H9 (cell line): ENCODE results near the gene TTLL13. TPM values are rescaled to one million over a fixed set of nuclear protein-coding genes. Genes with fewer than 3 reads are reported as not detected.

ENCODE experiments used
- DNase-seq: peaks from one replicate; pipeline ENCODE4 v3.0.0-alpha.2; 2017
- H2AFZ ChIP-seq: one replicate; pipeline ENCODE4 v1.6.1; 2013; ENCODE audit warnings: mild to moderate bottlenecking, low read length, control low read depth, moderate library complexity
- H2AK5ac ChIP-seq: 2 replicates; pipeline ENCODE4 v1.6.1; 2013; ENCODE audit warnings: low read length, control low read depth, mixed read lengths; ENCODE audit not compliant: insufficient read length
- H2BK120ac ChIP-seq: one replicate; pipeline ENCODE4 v1.6.1; 2013; ENCODE audit warnings: low read depth, mild to moderate bottlenecking, low read length, control low read depth, inconsistent platforms; ENCODE audit not compliant: poor library complexity, severe bottlenecking
- H2BK12ac ChIP-seq: 2 replicates; pipeline ENCODE4 v1.6.1; 2013; ENCODE audit warnings: low read length, control low read depth, mixed read lengths, low read depth; ENCODE audit not compliant: insufficient read length
- H2BK15ac ChIP-seq: 2 replicates; pipeline ENCODE4 v1.6.1; 2013; ENCODE audit warnings: low read depth, low read length, control low read depth
- H2BK20ac ChIP-seq: one replicate; pipeline ENCODE4 v1.6.1; 2013; ENCODE audit warnings: low read depth, mild to moderate bottlenecking, low read length, control low read depth, inconsistent platforms; ENCODE audit not compliant: poor library complexity, severe bottlenecking
- H2BK5ac ChIP-seq: 2 replicates; pipeline ENCODE4 v1.6.1; 2013; ENCODE audit warnings: low read length, control low read depth, mixed read lengths; ENCODE audit not compliant: insufficient read length
- H3K14ac ChIP-seq: 2 replicates; pipeline ENCODE4 v1.6.1; 2013; ENCODE audit warnings: low read length, control low read depth; ENCODE audit not compliant: insufficient read depth
- H3K18ac ChIP-seq: 2 replicates; pipeline ENCODE4 v1.6.1; 2013; ENCODE audit warnings: low read depth, mild to moderate bottlenecking, mixed read lengths, low read length, control low read depth; ENCODE audit not compliant: insufficient read length
- H3K23ac ChIP-seq: 2 replicates; pipeline ENCODE4 v1.6.1; 2013; ENCODE audit warnings: low read length, control low read depth, mixed read lengths, low read depth; ENCODE audit not compliant: insufficient read length
- H3K23me2 ChIP-seq: 2 replicates; pipeline ENCODE4 v1.6.1; 2013; ENCODE audit warnings: low read depth, mild to moderate bottlenecking, mixed read lengths, low read length, control low read depth; ENCODE audit not compliant: insufficient read length, poor library complexity, severe bottlenecking
- H3K27ac ChIP-seq: 2 replicates; pipeline ENCODE4 v1.5.1; 2013; ENCODE audit warnings: low read length, control low read depth, mixed read lengths, low read depth; ENCODE audit not compliant: insufficient read length
- H3K27me3 ChIP-seq: 2 replicates; pipeline ENCODE4 v1.6.1; 2013; ENCODE audit warnings: low read length, control low read depth, inconsistent platforms; ENCODE audit not compliant: insufficient read depth
- H3K4ac ChIP-seq: 2 replicates; pipeline ENCODE4 v1.6.1; 2013; ENCODE audit warnings: low read depth, mild to moderate bottlenecking, control low read depth, inconsistent platforms, low read length, moderate library complexity
- H3K4me1 ChIP-seq: 2 replicates; pipeline ENCODE4 v1.6.1; 2013; ENCODE audit warnings: low read length, control low read depth, inconsistent platforms; ENCODE audit not compliant: insufficient read depth
- H3K4me2 ChIP-seq: 2 replicates; pipeline ENCODE4 v1.6.1; 2013; ENCODE audit warnings: low read length, control low read depth, mixed read lengths; ENCODE audit not compliant: insufficient read length, insufficient read depth
- H3K56ac ChIP-seq: 2 replicates; pipeline ENCODE4 v1.6.1; 2013; ENCODE audit warnings: low read depth, mild to moderate bottlenecking, mixed read lengths, low read length, control low read depth; ENCODE audit not compliant: insufficient read length
- H3K79me1 ChIP-seq: 2 replicates; pipeline ENCODE4 v1.6.1; 2013; ENCODE audit warnings: low read depth, mild to moderate bottlenecking, moderate library complexity, low read length, control low read depth, inconsistent platforms; ENCODE audit not compliant: insufficient read depth, poor library complexity, severe bottlenecking
- H3K79me2 ChIP-seq: 2 replicates; pipeline ENCODE4 v1.6.1; 2013; ENCODE audit warnings: low read length, control low read depth, inconsistent platforms; ENCODE audit not compliant: insufficient read depth
- H3K9ac ChIP-seq: 2 replicates; pipeline ENCODE4 v1.6.1; 2013; ENCODE audit warnings: low read length, control low read depth, mixed read lengths; ENCODE audit not compliant: insufficient read length; ENCODE audit errors: extremely low read depth
- H3K9me3 ChIP-seq: one replicate; pipeline ENCODE4 v1.6.1; 2013; ENCODE audit warnings: low read depth, low read length, inconsistent platforms; ENCODE audit not compliant: control insufficient read depth
- H3T11ph ChIP-seq: one replicate; pipeline ENCODE4 v1.6.1; 2013; ENCODE audit warnings: mild to moderate bottlenecking, low read length, control low read depth, inconsistent platforms
- H4K20me1 ChIP-seq: one replicate; pipeline ENCODE4 v1.6.1; 2013; ENCODE audit not compliant: control insufficient read depth, insufficient read length, insufficient read depth
- H4K5ac ChIP-seq: 2 replicates; pipeline ENCODE4 v1.6.1; 2013; ENCODE audit warnings: low read depth, mild to moderate bottlenecking, mixed read lengths, low read length, control low read depth; ENCODE audit not compliant: insufficient read length
- H4K8ac ChIP-seq: replicated peaks from 2 replicates; pipeline ENCODE4 v1.6.1; 2013; ENCODE audit warnings: low read length, control low read depth, mixed read lengths, low read depth; ENCODE audit not compliant: insufficient read length
- H4K91ac ChIP-seq: 2 replicates; pipeline ENCODE4 v1.6.1; 2013; ENCODE audit warnings: low read depth, mild to moderate bottlenecking, moderate library complexity, mixed read lengths, low read length, control low read depth; ENCODE audit not compliant: insufficient read length
- H3K27ac Mint-ChIP-seq, 3 experiments: 2 replicates in 2 of 3; 3 replicates in 1 of 3; pipeline ENCODE4 v1.8.0; 2020 to 2021; ENCODE audit warnings: mixed read lengths in 3 of 3, mild to moderate bottlenecking in 1 of 3, moderate library complexity in 1 of 3
- H3K27me3 Mint-ChIP-seq: 2 replicates; pipeline ENCODE4 v1.8.0; 2021; ENCODE audit warnings: low read depth, mild to moderate bottlenecking, moderate library complexity, mixed read lengths
- H3K36me3 Mint-ChIP-seq, 3 experiments: 2 replicates in 2 of 3; 3 replicates in 1 of 3; pipeline ENCODE4 v1.8.0; 2020 to 2021; ENCODE audit warnings: low read depth in 3 of 3, mixed read lengths in 3 of 3; ENCODE audit not compliant: insufficient read depth in 1 of 3
- H3K4me1 Mint-ChIP-seq, 2 experiments: 2 replicates each; pipeline ENCODE4 v1.8.0; 2020; ENCODE audit warnings: mixed read lengths in 2 of 2
- H3K4me3 Mint-ChIP-seq, 2 experiments: 2 replicates in 1 of 2; 3 replicates in 1 of 2; pipeline ENCODE4 v1.8.0; 2020 to 2021; ENCODE audit warnings: mild to moderate bottlenecking in 2 of 2, mixed read lengths in 2 of 2, moderate library complexity in 1 of 2
- H3K9me3 Mint-ChIP-seq, 2 experiments: 2 replicates in 1 of 2; 3 replicates in 1 of 2; pipeline ENCODE4 v1.8.0; 2020; ENCODE audit warnings: mild to moderate bottlenecking in 2 of 2, mixed read lengths in 2 of 2, moderate library complexity in 1 of 2
- CTCF ChIP-seq: fragments of 200-600 bp; sonication (generic); conservative IDR thresholded peaks from 3 replicates; pipeline ENCODE4 v1.8.0; 2021; ENCODE audit warnings: antibody characterized with exemption, mild to moderate bottlenecking
- WGBS: extraction: QIAGEN DNeasy Blood & Tissue Kit; methylation state at CpG from one replicate; pipeline ENCODE4 v1.1.7; 2013; ENCODE audit warnings: missing lambda C conversion rate, low lambda C conversion rate, mixed read lengths; ENCODE audit not compliant: insufficient read length; ENCODE audit errors: extremely low coverage; 5-methylcytosine and 5-hydroxymethylcytosine counted together
- total RNA-seq: library from RNA; stranded (reverse); gene quantifications from 2 replicates; pipeline ENCODE4 v1.2.1, GENCODE V29; 2021

The TTLL13 gene
- total RNA-seq, 1 experiment from 2014 or later: not detected

- H3K36me3 Mint-ChIP-seq: no peaks in the 10 kb centered on the region
- H3K4ac ChIP-seq: no peak overlapping the region
- TF ChIP-seq CTCF: no peak
- H3K27ac ChIP-seq: no peak overlapping the region
- no peak overlapping the region for H3K14ac ChIP-seq
- no peaks in the 10 kb centered on the region for H3K9me3 Mint-ChIP-seq
- H3K27ac Mint-ChIP-seq: no peak overlapping the region
- H3K79me1 ChIP-seq: no peaks in the 10 kb centered on the region
- H3K18ac ChIP-seq: no peak overlapping the region
- no peak overlapping the region for H3K23ac ChIP-seq
- H3K56ac ChIP-seq: no peak overlapping the region
- no CpG with 5 or more reads among the region's 3 CpGs for WGBS
- H4K91ac ChIP-seq: no peak overlapping the region
- no peaks in the 10 kb centered on the region for H4K20me1 ChIP-seq
- no peaks in the 10 kb centered on the region for H3K79me2 ChIP-seq
- H3K9me3 ChIP-seq: no peaks in the 10 kb centered on the region
- H3K4me1 Mint-ChIP-seq: peaks cover 9 to 12% of the 10 kb centered on the region in 2 experiments
- no peak overlapping the region for H2BK12ac ChIP-seq
- no peaks in the 10 kb centered on the region for H3K4me1 ChIP-seq
- H3K23me2 ChIP-seq: no peaks in the 10 kb centered on the region
- H3K4me3 Mint-ChIP-seq: no peak overlapping the region
- H2BK120ac ChIP-seq: no peak overlapping the region
- no peak overlapping the region for H2BK5ac ChIP-seq
- H4K5ac ChIP-seq: no peak overlapping the region
- H3K4me2 ChIP-seq: no peak overlapping the region
- no peak overlapping the region for H2BK15ac ChIP-seq
- peaks cover 3% of the 10 kb centered on the region; the same call in 1 of the 2 replicates for H3K27me3 Mint-ChIP-seq
- no peak overlapping the region for H3T11ph ChIP-seq
- H3K27me3 ChIP-seq: no peaks in the 10 kb centered on the region
- no peak overlapping the region for H2BK20ac ChIP-seq
- no peak overlapping the region for H4K8ac ChIP-seq
- no peak overlapping the region for H2AK5ac ChIP-seq
- H3K9ac ChIP-seq: no peak overlapping the region
- H2AFZ ChIP-seq: no peak overlapping the region
- DNase-seq: no peak
These were observed 56.6 kb downstream of the TTLL13 start for GRCh38 chr15:90305932-90306331.
